CD4-positive, alpha-beta T cell treated with Interferon gamma for 1 hour (primary cell): ENCODE data around the gene IQUB.
A peak's percentile ranks its signal among the peaks of the same experiment; 100 is the strongest.
"Not testable (repeated sequence)": the region's sequence is repeated elsewhere in the genome, so short reads cannot be mapped to it uniquely, and the experiment has no call there.

Experiments used
- DNase-seq: peaks from one replicate; pipeline ENCODE4 v3.0.0-alpha.2; 2020

The IQUB gene

DNA sequence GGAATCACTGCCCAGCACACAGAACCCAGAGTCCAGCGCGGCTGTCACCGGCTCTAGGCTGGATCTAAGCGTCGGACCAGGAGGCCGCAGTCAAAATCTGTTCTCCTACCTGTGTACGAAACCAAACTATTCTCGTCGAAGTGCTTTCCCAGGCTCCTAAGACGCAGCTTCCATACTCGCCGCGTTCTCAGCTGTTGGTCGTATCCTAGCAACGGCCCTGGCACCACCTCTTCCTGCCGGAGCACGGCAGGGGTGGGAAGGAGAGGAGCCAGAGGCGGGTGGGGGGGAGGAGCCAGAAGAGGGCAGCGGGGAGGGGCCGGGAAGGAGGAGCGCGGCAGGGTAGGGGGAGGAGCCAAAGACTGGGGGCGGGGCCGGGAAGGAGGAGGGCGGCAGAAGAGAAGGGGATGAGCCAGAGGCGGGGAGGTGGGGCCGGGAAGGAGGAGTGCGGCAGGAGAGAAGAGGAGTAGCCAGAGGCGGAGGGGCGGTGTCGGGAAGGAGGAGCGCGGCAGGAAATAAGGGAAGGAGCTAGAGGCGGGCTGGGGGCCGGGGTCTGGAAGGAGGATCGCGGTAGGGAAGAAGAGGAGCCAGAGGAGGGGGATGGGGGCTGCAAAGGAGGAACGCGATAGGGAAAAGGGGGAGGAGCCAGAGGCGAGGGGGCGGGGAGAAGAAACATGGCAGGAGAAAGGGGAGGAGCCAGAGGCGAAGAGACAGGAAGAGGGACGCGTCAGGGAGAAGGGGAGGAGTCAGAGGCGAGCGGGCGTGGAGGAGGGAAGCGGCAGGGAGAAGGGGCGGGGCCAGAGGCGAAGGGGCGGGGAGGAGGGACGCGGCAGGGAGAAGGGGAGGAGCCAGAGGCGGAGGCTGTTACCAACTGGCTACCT is at the start of gene IQUB:
Gene IQUB, minus strand, starts transcription at position 213 of the 878 bp plus-strand sequence. CDS start 22,255 bp downstream, outside the sequence.
- DNase-seq, result peak; percentile 94

DNA sequence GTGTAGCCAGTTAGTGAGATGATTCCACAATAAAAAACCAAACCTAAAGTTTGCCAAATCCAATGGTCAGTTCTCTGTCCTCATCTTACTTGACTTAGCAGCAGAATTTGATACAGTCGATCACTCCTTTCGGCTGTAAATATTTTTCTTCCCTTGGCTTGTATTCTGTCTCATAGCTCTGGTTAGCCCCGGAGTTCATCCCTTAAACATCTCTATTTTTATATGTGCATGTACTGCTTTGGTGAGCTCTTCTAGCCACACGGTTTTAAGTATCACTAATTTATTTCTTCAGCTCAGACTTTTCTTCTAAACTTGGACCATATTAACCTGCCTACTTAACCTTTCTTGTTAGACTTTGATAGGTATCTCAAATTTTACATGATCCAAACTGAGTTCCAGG is 49.4 kb upstream of the IQUB start:
- no peak for DNase-seq

DNA sequence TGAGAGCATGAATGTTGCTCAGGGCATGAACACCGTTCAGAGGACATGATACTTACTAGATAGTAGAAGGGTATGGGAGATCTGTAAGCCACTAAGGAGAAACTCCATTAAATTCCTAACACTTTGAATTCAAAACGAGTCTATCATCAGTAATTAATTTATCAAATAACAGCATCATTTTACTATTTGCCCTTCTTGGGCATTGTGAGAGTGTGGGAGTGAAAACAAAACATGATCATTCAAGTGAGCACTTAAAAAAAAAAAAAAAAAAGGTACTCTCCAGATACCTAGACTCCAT is 46.7 kb upstream of the IQUB start:
- DNase-seq, result no peak

DNA sequence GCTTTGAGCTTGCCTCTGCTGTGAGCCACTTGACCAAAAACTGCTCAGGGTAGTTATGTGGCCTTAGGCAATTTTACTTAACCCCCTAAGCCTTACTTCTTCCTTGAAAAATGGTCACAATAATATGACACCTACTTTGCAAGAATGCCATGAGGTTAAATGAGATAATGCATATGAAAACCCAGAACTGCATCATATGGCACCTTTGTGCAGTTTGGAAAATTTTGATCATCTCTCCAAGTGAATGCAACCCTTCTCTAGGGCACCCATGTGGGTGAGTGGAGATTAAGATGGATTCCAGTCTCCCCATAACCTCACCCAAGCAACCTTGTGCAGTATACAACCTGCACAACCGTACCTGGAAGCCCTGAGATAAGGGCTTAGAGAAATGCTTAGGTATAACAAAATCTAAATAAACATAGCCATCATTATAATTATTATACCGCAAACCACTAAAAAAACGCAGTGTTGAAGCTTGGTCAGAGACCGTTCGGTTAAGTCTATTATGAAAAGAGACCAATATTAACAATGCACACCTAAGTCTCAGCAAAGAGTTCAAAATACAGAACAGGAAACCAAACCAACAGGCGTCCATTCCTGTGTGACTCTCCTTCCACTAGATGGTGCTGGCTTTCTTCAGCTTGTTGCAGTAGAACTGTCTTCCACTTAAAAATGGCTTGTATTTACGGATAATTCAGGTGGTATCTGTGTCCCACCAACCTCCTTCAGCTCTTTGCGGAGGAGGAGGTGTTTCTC is 46.2 kb upstream of the IQUB start:
- DNase-seq, result no peak

DNA sequence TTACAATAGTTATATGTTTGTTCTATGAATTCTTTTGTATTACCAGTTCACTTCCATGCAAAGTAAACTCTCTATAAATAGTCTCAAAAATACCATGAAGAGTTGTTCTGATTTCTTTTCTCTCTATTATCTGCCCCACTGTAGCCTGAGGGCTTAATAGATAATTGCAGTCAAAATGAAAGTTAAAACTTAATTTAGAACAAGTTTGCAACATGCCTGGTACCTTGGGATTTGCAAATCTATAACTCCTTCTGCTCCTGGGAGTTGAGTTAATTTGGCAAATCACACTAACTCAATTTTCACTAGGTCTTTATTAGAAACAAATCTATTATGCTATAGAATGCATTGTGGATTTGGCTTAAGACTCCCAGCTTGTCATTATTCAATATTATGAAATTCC is 45.0 kb upstream of the IQUB start:
- no peak for DNase-seq

DNA sequence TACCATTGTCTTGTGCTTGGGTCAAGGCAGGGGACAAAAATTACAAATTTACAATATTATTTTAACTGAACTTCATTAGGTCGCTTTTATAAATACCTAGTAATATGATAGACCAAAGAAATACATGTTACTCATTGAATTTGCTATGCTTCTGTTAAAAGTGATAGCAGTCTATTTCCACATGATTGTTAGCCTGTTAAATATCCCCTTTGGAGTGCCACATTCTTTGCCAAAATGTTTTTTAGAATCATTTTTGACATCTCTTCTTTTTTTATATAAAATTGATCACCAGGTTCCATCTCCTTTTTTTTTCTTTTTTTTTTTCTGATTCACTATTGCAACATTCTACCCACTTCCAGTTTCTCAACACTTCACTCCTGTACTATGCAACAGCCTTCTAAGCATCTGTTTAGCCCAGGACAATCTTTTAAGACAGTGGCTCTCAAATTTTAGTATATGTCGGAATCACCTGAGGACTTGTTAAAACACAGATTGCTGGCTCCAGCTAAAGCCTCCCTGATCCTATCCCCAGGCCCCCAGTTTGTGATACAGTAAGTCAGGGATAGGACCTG is 39.6 kb upstream of the IQUB start:
- DNase-seq, result no peak

DNA sequence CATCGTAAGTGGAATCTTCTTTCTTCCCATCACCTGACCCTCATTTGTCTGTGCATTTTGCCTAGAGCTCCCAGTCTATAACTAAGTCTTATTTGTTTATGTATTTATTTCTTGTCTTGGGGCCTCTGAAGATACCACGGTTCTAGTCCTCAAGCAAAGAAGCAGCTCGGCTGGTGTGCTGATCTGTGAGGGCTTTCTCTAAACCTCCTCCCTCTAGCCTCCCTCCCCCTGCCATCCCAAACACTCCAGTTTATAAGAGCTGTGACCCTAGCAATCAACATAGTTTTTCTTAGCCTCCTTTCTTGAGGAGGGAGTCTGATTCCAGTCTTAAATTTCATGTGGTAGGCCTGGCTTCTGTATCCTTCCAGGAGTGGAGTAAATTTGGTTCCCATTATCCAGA is 38.9 kb upstream of the IQUB start:
- no peak for DNase-seq

DNA sequence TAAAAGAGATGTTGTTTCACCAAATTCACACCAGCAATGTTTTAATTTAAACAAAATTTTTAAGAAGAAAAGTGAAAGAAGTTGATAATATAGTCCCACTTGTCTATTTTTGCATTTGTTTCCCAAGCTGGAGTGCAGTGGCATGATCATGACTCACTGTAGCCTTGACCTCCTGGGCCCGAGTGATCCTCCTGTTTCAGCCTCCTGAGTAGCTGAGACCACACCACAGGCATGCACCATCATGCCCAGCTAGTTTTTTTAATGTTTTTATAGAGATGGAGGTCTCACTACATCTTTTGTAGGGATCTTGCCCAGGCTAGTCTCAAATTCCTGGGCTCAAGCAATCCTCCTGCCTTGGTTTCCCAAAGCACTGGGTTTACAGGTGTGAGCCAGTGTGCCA is 37.3 kb upstream of the IQUB start:
- no peak for DNase-seq

DNA sequence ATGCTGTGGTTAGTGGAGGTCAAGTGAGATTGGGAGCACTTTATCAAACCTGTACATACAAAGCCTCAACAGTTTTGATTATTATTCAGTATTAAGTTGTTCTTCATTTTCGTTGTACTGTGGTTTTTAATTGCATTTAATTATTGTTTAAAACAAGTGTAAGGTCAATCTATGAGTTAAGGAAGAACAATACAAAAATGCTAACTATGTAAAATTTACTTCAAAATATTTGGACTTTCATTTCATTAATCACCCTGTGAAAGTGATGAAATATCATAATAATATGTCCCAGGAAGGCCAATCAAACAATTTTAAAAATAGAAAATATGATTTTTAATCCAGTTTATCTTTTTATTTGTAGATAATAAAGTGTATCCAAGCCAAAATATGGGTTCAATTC is 36.8 kb upstream of the IQUB start:
- no peak for DNase-seq

DNA sequence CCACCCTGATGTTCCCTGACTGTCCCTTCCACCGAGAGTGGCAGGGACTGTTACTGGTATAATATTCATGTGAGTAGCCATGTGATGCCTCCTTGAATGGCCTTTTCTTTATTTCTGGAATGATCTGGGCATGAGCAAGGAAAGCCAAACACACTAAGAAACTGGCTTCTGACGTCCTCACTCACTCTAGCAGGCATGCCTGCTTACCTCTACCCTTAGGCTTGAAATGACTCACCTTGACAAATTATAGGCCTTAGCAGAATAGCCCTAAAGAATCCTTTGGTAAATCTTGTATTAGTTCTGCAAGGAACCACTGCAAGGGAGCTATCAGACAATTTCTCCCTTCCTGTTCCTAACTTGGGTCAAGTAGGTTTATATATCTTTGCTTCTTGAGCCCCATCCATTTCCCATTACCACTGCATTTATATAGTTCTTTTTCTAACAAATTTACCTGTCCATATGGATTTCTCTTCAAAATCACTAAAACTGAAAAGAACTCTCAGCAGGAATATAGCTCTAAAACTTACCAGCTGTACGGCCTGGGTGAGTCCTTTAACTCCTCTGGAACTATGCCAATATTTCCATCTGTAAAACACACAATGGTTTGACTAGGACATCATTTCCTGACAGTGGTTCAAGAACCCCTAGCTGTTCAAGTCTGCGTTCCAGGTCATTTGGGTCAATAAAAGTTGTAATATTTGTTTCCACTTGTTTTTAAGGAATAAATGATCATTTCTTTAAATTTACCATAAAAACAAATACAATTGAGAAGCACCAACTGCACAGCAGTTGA is 36.2 kb upstream of the IQUB start:
- no peak for DNase-seq

DNA sequence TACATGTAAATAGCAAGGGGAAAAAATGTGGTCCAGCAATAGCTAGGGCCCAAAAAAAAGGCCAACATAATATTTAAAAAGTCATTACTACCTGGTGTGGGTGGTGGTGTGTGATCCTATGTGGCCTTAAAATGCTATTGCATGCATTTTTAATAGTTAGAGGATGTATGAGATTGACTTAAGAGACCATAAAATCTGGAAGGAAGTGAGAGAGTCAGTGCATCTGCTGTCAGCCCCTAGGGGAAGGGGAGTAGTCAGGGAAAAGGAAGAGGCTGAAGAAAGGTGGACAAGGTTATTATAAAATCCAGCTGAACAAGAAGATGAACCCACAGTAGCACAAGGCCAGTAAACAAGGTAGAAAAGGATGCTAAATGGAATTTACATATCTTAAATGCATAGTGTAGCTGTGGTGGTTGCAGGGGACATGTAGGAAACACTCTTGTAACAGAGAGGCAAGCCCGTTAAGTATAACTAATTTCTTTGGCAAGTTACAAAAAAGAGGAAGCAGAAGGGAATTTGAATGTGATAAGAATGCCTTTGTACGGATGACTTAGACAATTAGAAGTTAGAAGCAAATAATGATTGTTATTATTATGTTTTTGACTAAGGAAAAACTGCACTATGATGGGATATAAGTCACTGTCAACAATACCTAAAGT is 35.1 kb upstream of the IQUB start:
- no peak for DNase-seq

DNA sequence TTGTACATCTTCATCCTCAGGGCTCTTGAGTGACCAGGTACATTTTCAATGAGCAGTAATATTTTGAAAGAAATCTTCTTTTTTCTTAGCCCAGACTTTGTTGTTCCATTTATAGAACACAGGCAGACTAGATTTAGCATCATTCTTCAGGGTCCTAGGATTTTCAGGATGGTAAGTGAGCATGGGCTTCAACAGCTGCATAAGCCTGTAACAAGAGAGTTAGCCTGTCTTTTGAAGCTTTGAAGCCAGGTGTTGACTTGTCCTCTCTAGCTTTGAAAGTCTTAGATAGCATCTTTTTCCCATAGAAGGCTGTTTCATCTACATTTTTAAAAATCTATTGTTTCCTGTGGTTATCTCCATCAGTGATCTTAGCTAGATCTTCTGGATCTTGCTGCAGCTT is 27.7 kb upstream of the IQUB start:
- DNase-seq, result no peak

DNA sequence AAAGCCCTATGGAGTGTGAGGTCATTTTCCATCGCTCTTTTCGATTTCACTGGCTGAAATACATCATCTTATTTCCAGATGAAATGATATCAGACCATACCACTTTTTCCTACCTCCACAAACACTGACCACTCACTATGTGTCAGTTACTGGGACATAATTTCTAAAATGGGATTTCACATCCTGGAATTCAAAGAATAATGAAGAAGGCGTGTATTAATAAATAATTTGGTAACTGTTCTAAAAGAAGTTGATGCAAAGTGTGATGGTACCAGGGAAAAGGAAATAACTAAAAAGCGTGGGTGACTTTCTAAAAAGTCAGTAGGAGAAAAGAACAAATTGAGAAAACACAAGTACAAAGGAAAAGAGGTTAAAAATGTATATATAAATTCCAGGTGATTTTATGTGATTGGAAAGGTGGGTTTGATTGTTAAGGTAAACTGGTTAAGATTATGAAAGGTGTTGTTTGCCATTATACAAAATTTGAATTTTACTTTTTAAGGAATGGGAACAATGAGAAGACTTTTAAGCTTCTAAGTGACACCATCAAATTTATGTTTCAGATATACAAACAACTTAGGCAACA is 24.0 kb upstream of the IQUB start:
- DNase-seq, result no peak

DNA sequence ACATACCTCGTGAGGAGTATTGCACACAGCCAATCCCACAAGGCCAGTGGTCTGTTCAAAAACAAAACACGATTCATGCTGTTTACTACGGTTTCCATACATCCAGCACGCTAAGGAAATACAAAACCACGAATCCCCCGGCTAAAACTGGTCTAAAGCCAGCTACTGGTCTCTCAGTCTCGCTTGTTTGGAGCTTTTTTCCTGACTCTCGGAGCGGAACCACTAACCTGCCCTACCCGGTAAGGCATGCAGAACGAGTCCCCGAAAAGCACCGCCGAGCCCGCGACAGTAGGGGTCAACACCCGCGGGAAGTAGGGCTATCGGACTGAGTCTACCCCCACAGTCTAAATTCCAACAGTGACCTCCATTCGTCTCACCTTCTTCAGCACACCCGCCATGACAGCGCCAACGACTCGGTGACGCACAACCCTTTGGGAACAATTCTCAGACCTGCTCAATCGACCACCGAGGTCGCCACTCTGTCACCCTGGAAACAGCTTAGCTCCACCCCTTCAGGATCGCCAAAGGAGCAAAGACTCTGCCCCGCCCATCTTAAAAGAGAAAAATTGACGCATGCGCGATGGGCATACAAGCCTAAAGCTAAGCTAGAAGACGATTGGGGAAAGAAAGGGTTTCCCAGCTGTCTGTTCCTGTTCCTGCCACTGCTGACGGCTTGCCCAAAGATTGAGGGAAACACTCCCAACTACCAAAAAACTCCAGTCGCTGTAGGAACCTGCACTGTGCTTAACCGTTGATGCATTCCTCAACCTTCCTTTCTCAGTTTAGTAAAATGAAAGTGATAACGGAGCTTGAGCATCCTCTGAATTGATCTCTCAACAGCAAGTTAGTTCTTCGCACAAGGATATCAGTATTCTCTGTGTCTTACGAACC is 23.2 kb upstream of the IQUB start, which contains the start of gene NDUFA5:
Gene NDUFA5, minus strand, starts transcription at position 421 of the 891 bp plus-strand sequence. Its CDS starts 23 bp downstream, at position 398.
- DNase-seq, result peak; percentile 97

DNA sequence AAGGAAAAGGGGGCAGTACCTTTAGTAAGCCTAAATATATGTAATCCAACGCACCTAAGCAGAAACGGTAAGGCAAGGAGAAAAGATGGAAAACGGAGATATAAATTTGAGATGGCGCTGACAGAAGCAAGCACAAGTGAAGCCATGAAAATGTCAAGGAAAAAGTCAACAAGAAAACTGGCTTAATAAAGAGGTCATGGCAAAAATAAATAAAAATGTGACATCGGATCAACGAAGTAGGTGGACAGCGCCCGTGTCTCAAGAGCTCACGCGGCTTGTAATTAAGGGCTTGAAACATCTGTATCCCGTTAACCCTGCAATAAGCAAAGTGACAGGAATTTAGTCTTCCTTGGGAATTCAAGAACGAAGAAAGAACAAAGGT is 22.6 kb upstream of the IQUB start:
- DNase-seq, result no peak

DNA sequence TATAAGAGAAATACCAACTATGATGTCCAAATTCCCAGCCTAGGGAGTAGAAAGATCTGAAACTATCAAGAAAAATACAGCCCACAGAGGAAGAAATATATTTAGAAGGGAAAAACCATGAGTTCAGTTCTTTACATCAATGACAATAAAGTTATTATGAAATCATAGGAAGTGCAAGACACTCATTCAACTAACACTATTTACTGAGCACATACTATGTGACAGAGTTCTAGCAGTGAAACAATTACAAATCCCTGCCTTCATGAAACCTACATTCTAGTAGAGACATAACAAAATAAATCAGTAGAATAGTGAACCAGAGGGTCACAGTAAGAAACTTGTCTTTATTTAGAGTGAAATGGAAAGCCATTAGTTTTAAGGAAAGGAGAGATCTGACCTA is 21.1 kb upstream of the IQUB start:
- no peak for DNase-seq

DNA sequence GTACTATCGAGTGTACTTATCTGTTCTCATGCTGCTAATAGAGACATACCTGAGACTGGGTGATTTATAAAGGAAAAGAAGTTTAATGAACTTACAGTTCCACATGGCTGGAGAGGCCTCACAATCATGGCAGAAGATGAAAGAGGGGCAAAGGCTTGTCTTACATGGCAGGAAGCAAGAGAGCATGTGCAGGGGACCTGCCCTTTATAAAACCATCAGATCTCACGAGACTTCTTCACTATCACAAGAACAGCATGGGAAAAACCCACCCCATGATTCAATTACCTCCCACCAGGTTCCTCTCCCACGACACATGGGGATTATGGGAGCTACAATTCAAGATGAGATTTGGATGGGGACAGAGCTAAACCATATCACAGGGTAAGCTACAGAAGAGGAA is 18.8 kb upstream of the IQUB start:
- DNase-seq, result no peak

DNA sequence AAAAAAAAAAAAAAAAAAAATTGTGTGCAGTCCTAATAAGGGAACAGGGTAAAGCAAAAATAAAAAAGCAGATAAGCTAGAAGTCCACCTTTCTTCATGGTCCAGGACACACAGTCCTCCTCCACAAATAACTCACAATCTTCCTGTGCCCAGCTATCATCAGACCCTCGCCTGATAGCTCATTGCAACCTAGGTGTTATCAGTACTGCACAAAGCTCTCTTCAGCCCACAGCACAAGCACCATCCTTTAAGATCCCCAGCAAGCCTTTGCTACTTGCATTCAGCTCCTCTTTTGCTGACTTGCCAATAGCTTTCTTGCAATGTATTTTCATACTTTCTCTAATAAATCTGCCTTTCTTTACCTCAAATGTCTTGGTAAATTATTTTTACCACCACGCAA is 18.2 kb upstream of the IQUB start:
- DNase-seq, result no peak

DNA sequence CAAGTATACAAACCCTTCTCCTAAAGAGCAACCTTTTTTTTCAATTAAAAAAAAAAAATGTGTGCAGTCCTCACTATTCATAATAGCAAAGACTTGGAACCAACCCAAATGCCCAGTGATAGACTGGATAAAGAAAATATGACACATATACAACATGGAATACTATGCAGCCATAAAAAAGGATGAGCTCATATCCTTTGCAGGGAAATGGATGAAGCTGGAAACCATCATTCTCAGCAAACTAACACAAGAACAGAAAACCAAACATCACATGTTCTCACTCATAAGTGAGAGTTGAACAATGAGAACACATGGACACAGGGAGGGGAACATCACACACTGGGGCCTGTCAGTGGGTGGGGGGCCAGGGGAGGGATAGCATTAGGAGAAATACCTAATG is 17.7 kb upstream of the IQUB start:
- DNase-seq, result not testable (repeated sequence)

DNA sequence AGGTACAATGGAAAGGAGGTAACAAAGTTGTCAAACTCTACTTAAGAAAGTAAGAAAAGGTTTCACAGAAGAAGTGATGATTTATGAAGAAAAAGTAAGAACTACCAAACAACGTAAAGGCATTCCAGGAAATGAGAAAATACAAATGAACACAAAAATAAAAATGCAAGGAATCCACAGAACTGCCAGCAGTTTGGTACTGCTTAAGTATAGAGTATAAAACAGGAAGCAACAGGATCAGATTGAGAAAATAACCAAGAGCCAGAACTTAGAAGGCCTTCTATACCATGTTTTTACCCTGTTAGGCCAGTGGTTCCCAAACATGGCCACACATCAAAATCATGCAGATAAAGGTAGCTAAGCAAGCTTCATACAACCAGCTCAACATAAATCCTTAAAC is 14.0 kb upstream of the IQUB start:
- DNase-seq, result no peak

DNA sequence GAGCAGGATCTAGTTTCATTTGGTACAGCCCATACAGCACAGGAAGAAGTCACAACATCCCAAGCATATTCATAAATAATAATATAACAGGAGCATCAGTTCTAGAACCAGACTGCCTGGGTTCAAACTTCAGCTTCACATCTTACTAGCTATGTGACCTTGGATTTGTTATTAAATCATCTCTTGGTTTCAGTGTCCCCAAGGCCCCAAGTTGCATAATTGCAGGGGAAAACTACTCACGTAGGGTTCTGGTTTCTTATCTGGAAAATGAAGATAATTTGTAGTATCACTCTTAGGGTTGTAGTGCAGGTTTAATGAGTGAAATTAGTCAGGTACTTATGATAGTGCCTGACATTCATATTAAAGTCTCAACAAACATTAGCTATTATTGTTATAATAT is 5.5 kb upstream of the IQUB start:
- DNase-seq, result no peak
